Fibroblast of lung (primary cell): Measurements from ENCODE around the gene RIPOR2. TPM values are rescaled to one million over a fixed set of nuclear protein-coding genes. Genes with fewer than 3 reads are reported as not detected.

Experiments
- DNase-seq, 2 donors: peaks; one replicate each; pipeline versions ENCODE4 v3.0.0 to v3.0.0-alpha.2; 2010; ENCODE audit warnings: low read depth in 2 of 2
- H2AFZ ChIP-seq: 2 replicates; pipeline ENCODE4 v1.5.1; 2012; ENCODE audit warnings: low read length, control low read depth, inconsistent platforms
- H3K27ac ChIP-seq: 2 replicates; pipeline ENCODE4 v1.5.1; 2011; ENCODE audit warnings: low read length, control low read depth; ENCODE audit not compliant: insufficient read depth
- H3K27me3 ChIP-seq: 2 replicates; pipeline ENCODE4 v1.5.1; 2011; ENCODE audit warnings: mild to moderate bottlenecking, low read length; ENCODE audit not compliant: control insufficient read depth, insufficient read depth
- H3K36me3 ChIP-seq: 2 replicates; pipeline ENCODE4 v1.5.1; 2011; ENCODE audit warnings: low read length; ENCODE audit not compliant: control insufficient read depth, insufficient read depth
- H3K4me1 ChIP-seq: 2 replicates; pipeline ENCODE4 v1.5.1; 2011; ENCODE audit warnings: low read length; ENCODE audit not compliant: control insufficient read depth, insufficient read depth; ENCODE audit errors: extremely low read depth
- H3K4me2 ChIP-seq: 2 replicates; pipeline ENCODE4 v1.5.1; 2011; ENCODE audit warnings: low read length, control low read depth; ENCODE audit not compliant: insufficient read depth; ENCODE audit errors: extremely low read depth
- H3K4me3 ChIP-seq, 4 experiments: fragments of 200-600 bp in 1 of 4; sonication (generic) in 1 of 4; replicated peaks in 1 of 4; 2 replicates each; pipeline ENCODE4 v1.5.1; 2011 to 2016; ENCODE audit warnings: low read length in 4 of 4, low read depth in 3 of 4, mild to moderate bottlenecking in 3 of 4, control low read depth in 2 of 4, inconsistent platforms in 1 of 4, mixed read lengths in 1 of 4; ENCODE audit not compliant: insufficient read depth in 1 of 4; ENCODE audit errors: control extremely low read depth in 1 of 4
- H3K79me2 ChIP-seq: 2 replicates; pipeline ENCODE4 v1.5.1; 2012; ENCODE audit warnings: mild to moderate bottlenecking, low read length, inconsistent platforms; ENCODE audit not compliant: control insufficient read depth, insufficient read depth
- H3K9ac ChIP-seq: 2 replicates; pipeline ENCODE4 v1.5.1; 2011; ENCODE audit warnings: mild to moderate bottlenecking, low read length, control low read depth; ENCODE audit not compliant: insufficient read depth
- H3K9me3 ChIP-seq: 2 replicates; pipeline ENCODE4 v1.5.1; 2012; ENCODE audit warnings: low read depth, low read length; ENCODE audit not compliant: control insufficient read depth, insufficient read depth
- H4K20me1 ChIP-seq: 2 replicates; pipeline ENCODE4 v1.5.1; 2011; ENCODE audit warnings: low read length; ENCODE audit not compliant: control insufficient read depth, insufficient read depth; ENCODE audit errors: extremely low read depth
- CTCF ChIP-seq, 2 donors: IDR thresholded peaks in 1 of 2; conservative IDR thresholded peaks in 1 of 2; 1 replicate in 1 of 2; 2 replicates in 1 of 2; pipeline ENCODE4 v1.5.1; 2011 to 2012; ENCODE audit warnings: low read length in 2 of 2, control low read depth in 1 of 2, inconsistent platforms in 1 of 2, low read depth in 1 of 2, mild to moderate bottlenecking in 1 of 2
- EZH2 ChIP-seq: IDR thresholded peaks from 2 replicates; pipeline ENCODE4 v1.5.1; 2012; ENCODE audit warnings: low read length, control low read depth, mild to moderate bottlenecking; ENCODE audit errors: missing control alignments
- polyA plus RNA-seq, 2 donors: library from polyadenylated mRNA; depleted of rRNA in 1 of 2; stranded (reverse) in 1 of 2; unstranded in 1 of 2; fragments of >200 nt; gene quantifications; 2 replicates each; pipeline ENCODE4 v1.2.1, GENCODE V29; 2011 to 2012; ENCODE audit warnings: missing spikeins in 1 of 2
- total RNA-seq: library from RNA; depleted of rRNA; stranded (reverse); fragments of >200 nt; gene quantifications from 2 replicates; pipeline ENCODE4 v1.2.1, GENCODE V29; 2014

Gene RIPOR2
- total and polyA plus RNA-seq, 2 donors (not counting 1 experiment from before 2014, with no cell fraction given): 3.5 to 3.6 TPM

GRCh38 chr6:24890471-24890870 lies 45.3 kb downstream of the RIPOR2 start:
- Histone ChIP-seq H3K36me3 (no peaks in the 10 kb centered on the region), H3K9ac (no peak overlapping the region), H3K4me3 (no peak overlapping the region), H3K27ac (no peak overlapping the region), H3K27me3 (no peaks in the 10 kb centered on the region), H2AFZ (no peak overlapping the region), H3K4me1 (no peaks in the 10 kb centered on the region), H4K20me1 (no peaks in the 10 kb centered on the region), H3K79me2 (no peaks in the 10 kb centered on the region), H3K4me2 (no peak overlapping the region), H3K9me3 (no peaks in the 10 kb centered on the region)
- no peak for DNase-seq
- no peak for TF ChIP-seq CTCF (conservative IDR thresholded peaks at IDR 0.05 in 1 of 2, IDR thresholded peaks at IDR 0.05 in 1 of 2; ENCODE audit: low read depth in 1 of 2, low read length in 2 of 2)
- no peak for TF ChIP-seq EZH2

- H3K4me3 ChIP-seq: no peak overlapping the region
- no peaks in the 10 kb centered on the region for H3K79me2 ChIP-seq
- H3K27ac ChIP-seq: no peak overlapping the region
- no peaks in the 10 kb centered on the region for H3K4me1 ChIP-seq
- TF ChIP-seq CTCF (conservative IDR thresholded peaks at IDR 0.05 in 1 of 2, IDR thresholded peaks at IDR 0.05 in 1 of 2; ENCODE audit: low read depth in 1 of 2, low read length in 2 of 2) (no peak), EZH2 (no peak)
- H3K9ac ChIP-seq: no peak overlapping the region
- no peaks in the 10 kb centered on the region for H4K20me1 ChIP-seq
- H3K4me2 ChIP-seq: no peak overlapping the region
- H3K36me3 ChIP-seq: no peaks in the 10 kb centered on the region
- H3K9me3 ChIP-seq: no peaks in the 10 kb centered on the region
- DNase-seq: no peak
- H2AFZ ChIP-seq: no peak overlapping the region
- no peaks in the 10 kb centered on the region for H3K27me3 ChIP-seq
Measured at GRCh38 chr6:24888715-24889370, 46.9 kb downstream of the RIPOR2 start.

GRCh38 chr6:24887545-24888140 lies 48.1 kb downstream of the RIPOR2 start:
- Histone ChIP-seq H3K4me3 (no peak overlapping the region), H3K9ac (no peak overlapping the region), H2AFZ (no peak overlapping the region), H4K20me1 (no peaks in the 10 kb centered on the region), H3K36me3 (no peaks in the 10 kb centered on the region), H3K9me3 (no peaks in the 10 kb centered on the region), H3K4me1 (peaks cover 6% of the 10 kb centered on the region), H3K4me2 (no peak overlapping the region), H3K27me3 (no peaks in the 10 kb centered on the region), H3K27ac (no peak overlapping the region), H3K79me2 (no peaks in the 10 kb centered on the region)
- DNase-seq: no peak
- TF ChIP-seq EZH2 (no peak), CTCF (conservative IDR thresholded peaks at IDR 0.05 in 1 of 2, IDR thresholded peaks at IDR 0.05 in 1 of 2; ENCODE audit: low read depth in 1 of 2, low read length in 2 of 2) (no peak)
